PC-3 (cell line): ENCODE data around the gene SHROOM3.

Experiments used
- EZH2 ChIP-seq: fragments of 300-600 bp; sonication (generic); IDR thresholded peaks from one replicate; pipeline ENCODE4 v1.6.1; 2017; ENCODE audit warnings: antibody characterized with exemption, mild to moderate bottlenecking, low read length; ENCODE audit not compliant: unreplicated experiment
- TF ChIP-seq, protein P1 (sequence below): fragments of 300-600 bp; sonication (generic); conservative IDR thresholded peaks from 2 replicates; pipeline ENCODE4 v1.5.1; 2017; ENCODE audit warnings: antibody characterized with exemption, low read depth, mild to moderate bottlenecking, low read length

DNA sequence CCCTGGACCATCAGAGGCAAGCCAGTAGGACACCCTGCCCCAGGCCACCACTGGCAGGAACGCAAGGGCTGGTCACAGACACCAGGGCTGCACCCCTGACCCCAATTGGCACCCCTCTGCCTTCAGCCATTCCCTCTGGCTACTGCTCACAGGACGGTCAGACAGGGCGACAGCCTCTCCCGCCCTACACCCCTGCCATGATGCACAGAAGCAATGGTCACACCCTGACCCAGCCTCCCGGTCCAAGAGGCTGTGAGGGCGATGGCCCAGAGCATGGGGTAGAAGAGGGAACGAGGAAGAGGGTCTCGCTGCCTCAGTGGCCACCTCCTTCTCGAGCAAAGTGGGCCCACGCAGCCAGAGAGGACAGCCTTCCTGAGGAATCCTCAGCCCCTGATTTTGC is 319.4 kb downstream of the SHROOM3 start:
- TF ChIP-seq EZH2 = no peak
- TF ChIP-seq, protein P1, sequence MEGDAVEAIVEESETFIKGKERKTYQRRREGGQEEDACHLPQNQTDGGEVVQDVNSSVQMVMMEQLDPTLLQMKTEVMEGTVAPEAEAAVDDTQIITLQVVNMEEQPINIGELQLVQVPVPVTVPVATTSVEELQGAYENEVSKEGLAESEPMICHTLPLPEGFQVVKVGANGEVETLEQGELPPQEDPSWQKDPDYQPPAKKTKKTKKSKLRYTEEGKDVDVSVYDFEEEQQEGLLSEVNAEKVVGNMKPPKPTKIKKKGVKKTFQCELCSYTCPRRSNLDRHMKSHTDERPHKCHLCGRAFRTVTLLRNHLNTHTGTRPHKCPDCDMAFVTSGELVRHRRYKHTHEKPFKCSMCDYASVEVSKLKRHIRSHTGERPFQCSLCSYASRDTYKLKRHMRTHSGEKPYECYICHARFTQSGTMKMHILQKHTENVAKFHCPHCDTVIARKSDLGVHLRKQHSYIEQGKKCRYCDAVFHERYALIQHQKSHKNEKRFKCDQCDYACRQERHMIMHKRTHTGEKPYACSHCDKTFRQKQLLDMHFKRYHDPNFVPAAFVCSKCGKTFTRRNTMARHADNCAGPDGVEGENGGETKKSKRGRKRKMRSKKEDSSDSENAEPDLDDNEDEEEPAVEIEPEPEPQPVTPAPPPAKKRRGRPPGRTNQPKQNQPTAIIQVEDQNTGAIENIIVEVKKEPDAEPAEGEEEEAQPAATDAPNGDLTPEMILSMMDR = no peak
